HCT116 (cell line): ENCODE results near the gene FPR1.

ENCODE experiments used
- CBX3 ChIP-seq: IDR thresholded peaks from 2 replicates; pipeline ENCODE4 v1.6.1; 2012; ENCODE audit warnings: low read depth
- CEBPB ChIP-seq: IDR thresholded peaks from 2 replicates; pipeline ENCODE4 v1.6.1; 2012; ENCODE audit warnings: low read depth
- CTCF ChIP-seq, 3 experiments: fragments of 200-600 bp in 1 of 3; sonication (generic) in 1 of 3; IDR thresholded peaks in 2 of 3; conservative IDR thresholded peaks in 1 of 3; 2 replicates each; pipeline ENCODE4 v1.5.1; 2012 to 2017; ENCODE audit warnings: low read depth in 2 of 3, low read length in 2 of 3, antibody characterized with exemption in 1 of 3, borderline replicate concordance in 1 of 3, control low read depth in 1 of 3, mild to moderate bottlenecking in 1 of 3, mixed read lengths in 1 of 3, mixed run types in 1 of 3, moderate library complexity in 1 of 3; ENCODE audit not compliant: insufficient read depth in 1 of 3
- EZH2 ChIP-seq: fragments of 200-600 bp; sonication (generic); IDR thresholded peaks from 2 replicates; pipeline ENCODE4 v1.6.1; 2017; ENCODE audit warnings: antibody characterized with exemption, mixed run types
- MAX ChIP-seq: IDR thresholded peaks from 2 replicates; pipeline ENCODE4 v1.6.1; 2012
- POLR2A ChIP-seq: IDR thresholded peaks from 2 replicates; pipeline ENCODE4 v1.7.0; 2011; ENCODE audit warnings: borderline replicate concordance; ENCODE audit not compliant: insufficient read depth, insufficient read length; ENCODE audit errors: extremely low read depth
- RAD21 ChIP-seq: IDR thresholded peaks from 2 replicates; pipeline ENCODE4 v1.6.1; 2012; ENCODE audit warnings: low read depth, mild to moderate bottlenecking
- YY1 ChIP-seq: IDR thresholded peaks from 2 replicates; pipeline ENCODE4 v1.6.1; 2011; ENCODE audit warnings: low read length, low read depth, moderate library complexity, mild to moderate bottlenecking; ENCODE audit not compliant: insufficient replicate concordance; ENCODE audit errors: extremely low read depth
- ZFX ChIP-seq: fragments of 450-650 bp; IDR thresholded peaks from 2 replicates; pipeline ENCODE4 v1.6.1; 2017
- ZNF274 ChIP-seq: fragments of 200-500 bp; sonication (Bioruptor generic); IDR thresholded peaks from 2 replicates; pipeline ENCODE4 v1.6.1; 2014; ENCODE audit warnings: mild to moderate bottlenecking, low read depth, low read length, inconsistent platforms

- TF ChIP-seq ZFX (no peak), CTCF (IDR thresholded peaks at IDR 0.05 in 2 of 3, conservative IDR thresholded peaks at IDR 0.05 in 1 of 3; ENCODE audit: borderline replicate concordance in 1 of 3, insufficient read depth in 1 of 3, low read depth in 2 of 3, low read length in 2 of 3) (no peak), POLR2A (no peak), RAD21 (no peak), YY1 (no peak), ZNF274 (no peak), CEBPB (no peak), CBX3 (no peak), EZH2 (no peak), MAX (no peak)
Measured at GRCh38 chr19:51755571-51755970, 3.9 kb upstream of the FPR1 start.
